ENCODE results near the gene NUMA1. TPM values are rescaled to one million over a fixed set of nuclear protein-coding genes. Genes with fewer than 3 reads are reported as not detected.

NUMA1 gene
- total and polyA plus RNA-seq, 2 of the 13 experiments (the other 11 are each of a cell fraction or from before 2014, with no cell fraction given) = 57.3 to 60.2 TPM

GRCh38 chr11:72091292-72091691 lies 10.9 kb upstream of the NUMA1 start:
- no peak overlapping the region for H3K4me2 ChIP-seq (ENCODE audit: low read depth, low read length)
- DNase-seq (ENCODE audit: low spot score) (peak; percentile 68), ATAC-seq (peak; percentile 94), FAIRE-seq (peak; percentile 88)
- H2AFZ ChIP-seq (ENCODE audit: low read length) = no peak overlapping the region
- H4K20me1 ChIP-seq (ENCODE audit: insufficient read depth, low read length) = no peaks in the 10 kb centered on the region
- intact Hi-C loops (cut with micrococcal nuclease; ENCODE audit: unreplicated experiment) (loop anchor here (1.0 kb wide), 1 partner anchor 66 kb away; no protein-coding TSS in a partner anchor), in situ Hi-C loops (cut with HindIII; ENCODE audit: extremely low pct_ligation_motif_present, low pct_unique_long_range_greater_than_20kb) (loop anchor here (5.0 kb wide), 1 partner anchor 64 kb away; no protein-coding TSS in a partner anchor)
- no peaks in the 10 kb centered on the region for H3K9me3 ChIP-seq (ENCODE audit: low read length)
- H3K4me3 ChIP-seq (replicated peaks in 1 of 3; ENCODE audit: insufficient read depth in 1 of 3, low read depth in 2 of 3, low read length in 3 of 3) = no peak overlapping the region
- POLR2A ChIA-PET = interaction anchor here (0.7 to 2.3 kb wide), 7 partner anchors 8 to 162 kb away, joined by 3 to 9 read pairs (median 4); partner anchors contain the start of genes ANAPC15, RNF121 and XNDC1N
- H3K4me1 ChIP-seq (ENCODE audit: insufficient read depth, low read length) = peaks cover 17% of the 10 kb centered on the region
- no peaks in the 10 kb centered on the region for H3K79me2 ChIP-seq (ENCODE audit: insufficient read depth, low read length)
- no peak overlapping the region for H3K27ac ChIP-seq (ENCODE audit: extremely low read length, insufficient read depth, low read length)
- CTCF ChIA-PET (ENCODE audit: low intra/inter-chr PET ratio, low total read pairs) = interaction anchor here (4.7 kb wide), 1 partner anchor 66 kb away, joined by 67 read pairs; no protein-coding TSS in a partner anchor
- no peaks in the 10 kb centered on the region for H3K27me3 ChIP-seq (ENCODE audit: control insufficient read depth in 1 of 2, insufficient read depth in 2 of 2, low read length in 2 of 2)
- BruUV-seq (replicated peaks) = no TSS peak
- no peak overlapping the region for H3K9ac ChIP-seq (ENCODE audit: insufficient read depth, low read depth, low read length)
- H3K36me3 ChIP-seq (replicated peaks in 1 of 2; ENCODE audit: control insufficient read depth in 1 of 2, insufficient read depth in 2 of 2, low read length in 2 of 2) = peaks cover 6 to 20% of the 10 kb centered on the region in 2 experiments; a peak in 3 of 5 replicates
- 63% methylated on average over 4 of the region's 4 CpGs for WGBS (ENCODE audit: low lambda C conversion rate)
- TF ChIP-seq PATZ1 (CRISPR knock-in tag; IDR thresholded peaks at IDR 0.05) (peak; percentile 56; the same call in 1 of the 2 replicates), ZBTB7B (CRISPR knock-in tag; IDR thresholded peaks at IDR 0.05) (no peak), ESRRA (CRISPR knock-in tag; IDR thresholded peaks at IDR 0.05; ENCODE audit: low read depth) (no peak), TBX2 (CRISPR knock-in tag; IDR thresholded peaks at IDR 0.05; ENCODE audit: borderline replicate concordance) (peak; percentile 19; the same call in 1 of the 2 replicates), POLR2A (IDR thresholded peaks at IDR 0.05; ENCODE audit: insufficient read depth in 1 of 2, low read depth in 2 of 2, low read length in 2 of 2) (peak in 1 of 2 experiments; percentile 20; a peak in 1 of 4 replicates), NR2F6 (IDR thresholded peaks at IDR 0.05) (no peak), NR2F6 (CRISPR knock-in tag; IDR thresholded peaks at IDR 0.05) (no peak), TP53 (CRISPR knock-in tag; conservative IDR thresholded peaks at IDR 0.05) (no peak), ERF (CRISPR knock-in tag; IDR thresholded peaks at IDR 0.05) (peak; percentile 58; the same call in 1 of the 2 replicates), ZNF33B (CRISPR knock-in tag; IDR thresholded peaks at IDR 0.05) (no peak), SMARCE1 (IDR thresholded peaks at IDR 0.05; ENCODE audit: borderline replicate concordance) (no peak), NFE2L2 (IDR thresholded peaks at IDR 0.05; ENCODE audit: low read length) (no peak), KDM3A (CRISPR knock-in tag; IDR thresholded peaks at IDR 0.05; ENCODE audit: low read depth) (no peak), KDM2A (CRISPR knock-in tag; IDR thresholded peaks at IDR 0.05; ENCODE audit: borderline replicate concordance, low read depth) (0 out of 2 replicates have a peak, but pooled peaks have one; percentile 33), HNRNPUL1 (IDR thresholded peaks at IDR 0.05; ENCODE audit: low read depth, low read length) (no peak), HOXA7 (CRISPR knock-in tag; IDR thresholded peaks at IDR 0.05) (no peak), ZBTB42 (CRISPR knock-in tag; IDR thresholded peaks at IDR 0.05) (no peak)
- TF ChIP-seq, protein P1, sequence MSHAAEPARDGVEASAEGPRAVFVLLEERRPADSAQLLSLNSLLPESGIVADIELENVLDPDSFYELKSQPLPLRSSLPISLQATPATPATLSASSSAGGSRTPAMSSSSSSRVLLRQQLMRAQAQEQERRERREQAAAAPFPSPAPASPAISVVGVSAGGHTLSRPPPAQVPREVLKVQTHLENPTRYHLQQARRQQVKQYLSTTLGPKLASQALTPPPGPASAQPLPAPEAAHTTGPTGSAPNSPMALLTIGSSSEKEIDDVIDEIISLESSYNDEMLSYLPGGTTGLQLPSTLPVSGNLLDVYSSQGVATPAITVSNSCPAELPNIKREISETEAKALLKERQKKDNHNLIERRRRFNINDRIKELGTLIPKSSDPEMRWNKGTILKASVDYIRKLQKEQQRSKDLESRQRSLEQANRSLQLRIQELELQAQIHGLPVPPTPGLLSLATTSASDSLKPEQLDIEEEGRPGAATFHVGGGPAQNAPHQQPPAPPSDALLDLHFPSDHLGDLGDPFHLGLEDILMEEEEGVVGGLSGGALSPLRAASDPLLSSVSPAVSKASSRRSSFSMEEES (CRISPR knock-in tag; IDR thresholded peaks at IDR 0.05) = no peak
- TF ChIP-seq, protein P2, sequence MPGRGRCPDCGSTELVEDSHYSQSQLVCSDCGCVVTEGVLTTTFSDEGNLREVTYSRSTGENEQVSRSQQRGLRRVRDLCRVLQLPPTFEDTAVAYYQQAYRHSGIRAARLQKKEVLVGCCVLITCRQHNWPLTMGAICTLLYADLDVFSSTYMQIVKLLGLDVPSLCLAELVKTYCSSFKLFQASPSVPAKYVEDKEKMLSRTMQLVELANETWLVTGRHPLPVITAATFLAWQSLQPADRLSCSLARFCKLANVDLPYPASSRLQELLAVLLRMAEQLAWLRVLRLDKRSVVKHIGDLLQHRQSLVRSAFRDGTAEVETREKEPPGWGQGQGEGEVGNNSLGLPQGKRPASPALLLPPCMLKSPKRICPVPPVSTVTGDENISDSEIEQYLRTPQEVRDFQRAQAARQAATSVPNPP (CRISPR knock-in tag; IDR thresholded peaks at IDR 0.05) = no peak
- TF ChIP-seq, protein P3, sequence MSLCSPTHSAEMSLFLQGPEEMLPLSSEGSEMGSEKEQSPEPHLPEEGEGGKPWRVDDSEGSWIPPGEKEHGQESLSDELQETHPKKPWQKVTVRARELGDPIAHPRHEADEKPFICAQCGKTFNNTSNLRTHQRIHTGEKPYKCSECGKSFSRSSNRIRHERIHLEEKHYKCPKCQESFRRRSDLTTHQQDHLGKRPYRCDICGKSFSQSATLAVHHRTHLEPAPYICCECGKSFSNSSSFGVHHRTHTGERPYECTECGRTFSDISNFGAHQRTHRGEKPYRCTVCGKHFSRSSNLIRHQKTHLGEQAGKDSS (CRISPR knock-in tag; IDR thresholded peaks at IDR 0.05; ENCODE audit: borderline replicate concordance, low read depth) = 0 out of 2 replicates have a peak, but pooled peaks have one; percentile 35
